Measurements from ENCODE around the gene MYH7. TPM values are rescaled to one million over a fixed set of nuclear protein-coding genes. Genes with fewer than 3 reads are reported as not detected.

MYH7 gene
- polyA plus RNA-seq, 1 donor (not counting 4 experiments of a cell fraction or from before 2014, with no cell fraction given), result not detected

GRCh38 chr14:23470947-23471346 is 35.5 kb upstream of the MYH7 start:
- dilution Hi-C loops (cut with MboI; ENCODE audit: extremely low pct_ligation_motif_present, low sequenced_read_pairs), result no loop called here
- Histone ChIP-seq H3K4me2 (ENCODE audit: control insufficient read depth, extremely low read depth, insufficient read depth, low read depth, low read length) (no peak overlapping the region), H3K9me3 (ENCODE audit: control insufficient read depth, low read depth, low read length) (no peaks in the 10 kb centered on the region), H3K36me3 (ENCODE audit: control insufficient read depth in 2 of 2, extremely low read depth in 1 of 2, insufficient read depth in 2 of 2, low read length in 2 of 2) (peaks cover 16 to 23% of the 10 kb centered on the region in 2 experiments), H3K9me1 (ENCODE audit: control insufficient read depth, extremely low read depth, insufficient read depth, low read length) (no peaks in the 10 kb centered on the region), H3K27me3 (ENCODE audit: control insufficient read depth, extremely low read depth, insufficient read depth, low read length) (no peaks in the 10 kb centered on the region), H3K4me3 (ENCODE audit: control insufficient read depth in 2 of 3, extremely low read depth in 1 of 3, insufficient read depth in 2 of 3, low read depth in 1 of 3, low read length in 3 of 3) (no peak overlapping the region), H3K79me2 (ENCODE audit: control insufficient read depth, insufficient read depth, low read length) (peaks cover 20% of the 10 kb centered on the region), H3K4me1 (ENCODE audit: control insufficient read depth, extremely low read depth, insufficient read depth, low read length) (peaks cover 11% of the 10 kb centered on the region), H3K27ac (ENCODE audit: control insufficient read depth, insufficient read depth, low read length) (no peak overlapping the region), H4K20me1 (ENCODE audit: control insufficient read depth, extremely low read depth, insufficient read depth, low read length) (no peaks in the 10 kb centered on the region), H2AFZ (ENCODE audit: control insufficient read depth, low read length) (no peak overlapping the region), H3K9ac (ENCODE audit: control insufficient read depth, extremely low read depth, insufficient read depth, low read length) (no peak overlapping the region)
- TF ChIP-seq CTCF (optimal IDR thresholded peaks at IDR 0.05 in 1 of 3, IDR thresholded peaks at IDR 0.05 in 1 of 3, conservative IDR thresholded peaks at IDR 0.05 in 1 of 3; ENCODE audit: extremely low read depth in 1 of 3, insufficient read depth in 2 of 3, low read length in 3 of 3), result no peak
- no peak for TF ChIP-seq EZH2 (IDR thresholded peaks at IDR 0.05; ENCODE audit: low read length)
- FAIRE-seq (no peak), DNase-seq (ENCODE audit: low read depth, low spot score) (no peak)

GRCh38 chr14:23469906-23470403 is 34.5 kb upstream of the MYH7 start:
- H3K27me3 ChIP-seq (ENCODE audit: control insufficient read depth, extremely low read depth, insufficient read depth, low read length), result no peaks in the 10 kb centered on the region
- peak overlapping the region; percentile 91 for H2AFZ ChIP-seq (ENCODE audit: control insufficient read depth, low read length)
- TF ChIP-seq CTCF (optimal IDR thresholded peaks at IDR 0.05 in 1 of 3, IDR thresholded peaks at IDR 0.05 in 1 of 3, conservative IDR thresholded peaks at IDR 0.05 in 1 of 3; ENCODE audit: extremely low read depth in 1 of 3, insufficient read depth in 2 of 3, low read length in 3 of 3), result no peak
- no peak for TF ChIP-seq EZH2 (IDR thresholded peaks at IDR 0.05; ENCODE audit: low read length)
- dilution Hi-C loops (cut with MboI; ENCODE audit: extremely low pct_ligation_motif_present, low sequenced_read_pairs), result no loop called here
- H4K20me1 ChIP-seq (ENCODE audit: control insufficient read depth, extremely low read depth, insufficient read depth, low read length), result no peaks in the 10 kb centered on the region
- H3K4me2 ChIP-seq (ENCODE audit: control insufficient read depth, extremely low read depth, insufficient read depth, low read depth, low read length), result peak overlapping the region; percentile 80
- H3K4me1 ChIP-seq (ENCODE audit: control insufficient read depth, extremely low read depth, insufficient read depth, low read length), result peaks cover 11% of the 10 kb centered on the region
- H3K36me3 ChIP-seq (ENCODE audit: control insufficient read depth in 2 of 2, extremely low read depth in 1 of 2, insufficient read depth in 2 of 2, low read length in 2 of 2), result peaks cover 7 to 14% of the 10 kb centered on the region in 2 experiments
- peak overlapping the region; percentile 85 to 92 (median 86) for H3K4me3 ChIP-seq (ENCODE audit: control insufficient read depth in 2 of 3, extremely low read depth in 1 of 3, insufficient read depth in 2 of 3, low read depth in 1 of 3, low read length in 3 of 3)
- no peaks in the 10 kb centered on the region for H3K9me3 ChIP-seq (ENCODE audit: control insufficient read depth, low read depth, low read length)
- DNase-seq (ENCODE audit: low read depth, low spot score) (no peak), FAIRE-seq (no peak)
- no peaks in the 10 kb centered on the region for H3K9me1 ChIP-seq (ENCODE audit: control insufficient read depth, extremely low read depth, insufficient read depth, low read length)
- H3K79me2 ChIP-seq (ENCODE audit: control insufficient read depth, insufficient read depth, low read length), result peaks cover 20% of the 10 kb centered on the region
- H3K27ac ChIP-seq (ENCODE audit: control insufficient read depth, insufficient read depth, low read length), result peak overlapping the region; percentile 84
- H3K9ac ChIP-seq (ENCODE audit: control insufficient read depth, extremely low read depth, insufficient read depth, low read length), result peak overlapping the region; percentile 90
